HCT116 (cell line): ENCODE results near the gene CFB.

Experiments
- EGR1 ChIP-seq: IDR thresholded peaks from 2 replicates; pipeline ENCODE4 v1.6.1; 2012; ENCODE audit warnings: low read depth
- EZH2phosphoT487 ChIP-seq: fragments of 200-600 bp; IDR thresholded peaks from 2 replicates; pipeline ENCODE4 v1.6.1; 2018; ENCODE audit warnings: antibody characterized with exemption, borderline replicate concordance
- JUND ChIP-seq: IDR thresholded peaks from 2 replicates; pipeline ENCODE4 v1.6.1; 2012
- POLR2A ChIP-seq: IDR thresholded peaks from 2 replicates; pipeline ENCODE4 v1.7.0; 2011; ENCODE audit warnings: borderline replicate concordance; ENCODE audit not compliant: insufficient read depth, insufficient read length; ENCODE audit errors: extremely low read depth
- ZFX ChIP-seq: fragments of 450-650 bp; IDR thresholded peaks from 2 replicates; pipeline ENCODE4 v1.6.1; 2017
- TF ChIP-seq, protein P1 (sequence below): IDR thresholded peaks from 2 replicates; pipeline ENCODE4 v1.6.1; 2012
- TF ChIP-seq, protein P2 (sequence below), 3 experiments: fragments of 200-600 bp in 1 of 3; sonication (generic) in 1 of 3; IDR thresholded peaks in 2 of 3; conservative IDR thresholded peaks in 1 of 3; 2 replicates each; pipeline ENCODE4 v1.5.1; 2012 to 2017; ENCODE audit warnings: low read depth in 2 of 3, low read length in 2 of 3, antibody characterized with exemption in 1 of 3, borderline replicate concordance in 1 of 3, control low read depth in 1 of 3, mild to moderate bottlenecking in 1 of 3, mixed read lengths in 1 of 3, mixed run types in 1 of 3, moderate library complexity in 1 of 3; ENCODE audit not compliant: insufficient read depth in 1 of 3
- TF ChIP-seq, protein P3 (sequence below): IDR thresholded peaks from 2 replicates; pipeline ENCODE4 v1.6.1; 2012

DNA sequence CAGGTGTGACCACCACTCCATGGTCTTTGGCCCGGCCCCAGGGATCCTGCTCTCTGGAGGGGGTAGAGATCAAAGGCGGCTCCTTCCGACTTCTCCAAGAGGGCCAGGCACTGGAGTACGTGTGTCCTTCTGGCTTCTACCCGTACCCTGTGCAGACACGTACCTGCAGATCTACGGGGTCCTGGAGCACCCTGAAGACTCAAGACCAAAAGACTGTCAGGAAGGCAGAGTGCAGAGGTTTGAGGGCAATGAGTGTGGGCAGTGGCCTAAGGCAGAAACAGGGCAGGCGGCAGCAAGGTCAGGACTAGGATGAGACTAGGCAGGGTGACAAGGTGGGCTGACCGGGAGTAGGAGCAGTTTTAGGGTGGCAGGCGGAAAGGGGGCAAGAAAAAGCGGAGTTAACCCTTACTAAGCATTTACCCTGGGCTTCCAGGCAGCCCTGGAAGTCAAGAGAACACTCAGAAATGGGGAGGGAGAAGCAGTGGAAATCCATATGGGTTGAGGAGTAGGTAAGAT is 533 bp downstream of the CFB start:
- TF ChIP-seq EZH2phosphoT487, result no peak
- TF ChIP-seq, protein P1, sequence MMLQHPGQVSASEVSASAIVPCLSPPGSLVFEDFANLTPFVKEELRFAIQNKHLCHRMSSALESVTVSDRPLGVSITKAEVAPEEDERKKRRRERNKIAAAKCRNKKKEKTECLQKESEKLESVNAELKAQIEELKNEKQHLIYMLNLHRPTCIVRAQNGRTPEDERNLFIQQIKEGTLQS, result no peak
- no peak for TF ChIP-seq JUND
- TF ChIP-seq, protein P2, sequence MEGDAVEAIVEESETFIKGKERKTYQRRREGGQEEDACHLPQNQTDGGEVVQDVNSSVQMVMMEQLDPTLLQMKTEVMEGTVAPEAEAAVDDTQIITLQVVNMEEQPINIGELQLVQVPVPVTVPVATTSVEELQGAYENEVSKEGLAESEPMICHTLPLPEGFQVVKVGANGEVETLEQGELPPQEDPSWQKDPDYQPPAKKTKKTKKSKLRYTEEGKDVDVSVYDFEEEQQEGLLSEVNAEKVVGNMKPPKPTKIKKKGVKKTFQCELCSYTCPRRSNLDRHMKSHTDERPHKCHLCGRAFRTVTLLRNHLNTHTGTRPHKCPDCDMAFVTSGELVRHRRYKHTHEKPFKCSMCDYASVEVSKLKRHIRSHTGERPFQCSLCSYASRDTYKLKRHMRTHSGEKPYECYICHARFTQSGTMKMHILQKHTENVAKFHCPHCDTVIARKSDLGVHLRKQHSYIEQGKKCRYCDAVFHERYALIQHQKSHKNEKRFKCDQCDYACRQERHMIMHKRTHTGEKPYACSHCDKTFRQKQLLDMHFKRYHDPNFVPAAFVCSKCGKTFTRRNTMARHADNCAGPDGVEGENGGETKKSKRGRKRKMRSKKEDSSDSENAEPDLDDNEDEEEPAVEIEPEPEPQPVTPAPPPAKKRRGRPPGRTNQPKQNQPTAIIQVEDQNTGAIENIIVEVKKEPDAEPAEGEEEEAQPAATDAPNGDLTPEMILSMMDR (IDR thresholded peaks at IDR 0.05 in 2 of 3, conservative IDR thresholded peaks at IDR 0.05 in 1 of 3; ENCODE audit: borderline replicate concordance in 1 of 3, insufficient read depth in 1 of 3, low read depth in 2 of 3, low read length in 2 of 3), result no peak
- TF ChIP-seq EGR1, result no peak
- TF ChIP-seq, protein P3, sequence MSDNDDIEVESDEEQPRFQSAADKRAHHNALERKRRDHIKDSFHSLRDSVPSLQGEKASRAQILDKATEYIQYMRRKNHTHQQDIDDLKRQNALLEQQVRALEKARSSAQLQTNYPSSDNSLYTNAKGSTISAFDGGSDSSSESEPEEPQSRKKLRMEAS, result no peak
- TF ChIP-seq POLR2A, result no peak
- TF ChIP-seq ZFX, result no peak
